Subcutaneous adipose tissue (tissue), 4 donors: Measurements from ENCODE around the gene RFX2. TPM values are rescaled to one million over a fixed set of nuclear protein-coding genes. Genes with fewer than 3 reads are reported as not detected.

Experiments used
- total RNA-seq, 4 donors: library from RNA; depleted of rRNA; stranded (reverse); fragments of >200 nt; gene quantifications; one replicate each; pipeline ENCODE4 v1.1.0, GENCODE V29; 2016
- TF ChIP-seq, protein P1 (sequence below): fragments of 450-650 bp; IDR thresholded peaks from one replicate; pipeline ENCODE4 v1.5.1; 2016; ENCODE audit warnings: low read depth, mild to moderate bottlenecking, control low read depth, antibody characterized with exemption, moderate library complexity

Gene RFX2
- total RNA-seq, 4 donors from 2014 or later = 2.9 to 8.9 (median 7.2) TPM

DNA sequence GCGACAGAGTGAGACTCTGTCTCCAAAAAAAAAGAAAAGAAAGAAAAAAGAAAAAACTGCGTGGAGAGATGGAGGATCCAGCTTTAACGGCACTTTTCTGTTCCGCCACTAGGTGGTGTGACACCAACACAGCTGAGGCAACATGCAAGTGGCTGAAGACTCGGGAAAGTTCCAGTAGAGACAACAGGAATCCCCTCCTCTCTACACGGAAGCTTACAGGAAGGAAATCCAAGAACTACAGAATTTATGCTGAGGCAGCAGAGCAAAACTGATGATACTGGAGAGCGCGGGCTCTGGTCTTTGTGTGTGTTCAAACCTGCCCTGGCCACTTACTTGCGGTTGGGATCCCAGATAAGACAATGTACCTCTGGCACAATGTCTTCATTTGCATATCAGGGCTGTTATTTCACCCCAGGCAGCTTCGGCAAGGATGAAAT is 142.3 kb downstream of the RFX2 start:
- TF ChIP-seq, protein P1, sequence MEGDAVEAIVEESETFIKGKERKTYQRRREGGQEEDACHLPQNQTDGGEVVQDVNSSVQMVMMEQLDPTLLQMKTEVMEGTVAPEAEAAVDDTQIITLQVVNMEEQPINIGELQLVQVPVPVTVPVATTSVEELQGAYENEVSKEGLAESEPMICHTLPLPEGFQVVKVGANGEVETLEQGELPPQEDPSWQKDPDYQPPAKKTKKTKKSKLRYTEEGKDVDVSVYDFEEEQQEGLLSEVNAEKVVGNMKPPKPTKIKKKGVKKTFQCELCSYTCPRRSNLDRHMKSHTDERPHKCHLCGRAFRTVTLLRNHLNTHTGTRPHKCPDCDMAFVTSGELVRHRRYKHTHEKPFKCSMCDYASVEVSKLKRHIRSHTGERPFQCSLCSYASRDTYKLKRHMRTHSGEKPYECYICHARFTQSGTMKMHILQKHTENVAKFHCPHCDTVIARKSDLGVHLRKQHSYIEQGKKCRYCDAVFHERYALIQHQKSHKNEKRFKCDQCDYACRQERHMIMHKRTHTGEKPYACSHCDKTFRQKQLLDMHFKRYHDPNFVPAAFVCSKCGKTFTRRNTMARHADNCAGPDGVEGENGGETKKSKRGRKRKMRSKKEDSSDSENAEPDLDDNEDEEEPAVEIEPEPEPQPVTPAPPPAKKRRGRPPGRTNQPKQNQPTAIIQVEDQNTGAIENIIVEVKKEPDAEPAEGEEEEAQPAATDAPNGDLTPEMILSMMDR = no peak

DNA sequence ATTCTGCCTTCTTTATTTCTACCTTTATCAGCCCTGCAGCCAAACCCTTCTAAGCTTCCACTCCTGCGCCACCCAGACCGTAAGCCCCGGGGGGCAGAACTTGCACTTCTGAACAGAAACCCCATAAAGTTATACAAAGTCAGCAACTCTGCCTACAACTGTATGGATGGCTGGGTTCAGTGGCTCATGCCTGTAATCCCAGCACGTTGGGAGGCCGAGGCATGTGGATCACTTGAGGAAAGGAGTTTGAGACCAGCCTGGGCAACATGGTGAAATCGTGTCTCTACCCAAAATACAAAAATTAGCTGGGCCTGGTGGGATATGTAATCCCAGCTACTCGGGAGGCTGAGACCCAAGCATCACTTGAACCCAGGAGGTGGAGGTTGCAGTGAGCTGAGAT is 142.7 kb downstream of the RFX2 start:
- TF ChIP-seq, protein P1 = no peak

DNA sequence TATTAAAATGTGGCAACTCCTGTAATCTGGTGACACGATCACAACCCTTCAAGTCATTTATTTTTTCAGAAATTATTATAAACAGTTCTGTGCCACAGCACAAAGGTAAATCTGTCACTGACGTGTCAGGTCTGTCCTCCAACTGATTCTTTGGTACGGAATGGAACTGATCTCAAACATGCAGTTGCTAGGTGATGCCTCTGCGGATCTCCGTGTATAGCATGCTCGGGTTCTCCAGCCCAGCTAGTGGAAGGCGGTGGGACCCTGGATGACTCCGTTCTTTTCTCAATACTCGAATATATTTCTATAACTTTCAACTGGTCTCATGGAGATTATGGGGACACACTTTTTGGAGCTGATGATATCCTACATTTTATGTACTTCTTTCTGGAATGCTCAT is 143.4 kb downstream of the RFX2 start:
- TF ChIP-seq, protein P1 = no peak

DNA sequence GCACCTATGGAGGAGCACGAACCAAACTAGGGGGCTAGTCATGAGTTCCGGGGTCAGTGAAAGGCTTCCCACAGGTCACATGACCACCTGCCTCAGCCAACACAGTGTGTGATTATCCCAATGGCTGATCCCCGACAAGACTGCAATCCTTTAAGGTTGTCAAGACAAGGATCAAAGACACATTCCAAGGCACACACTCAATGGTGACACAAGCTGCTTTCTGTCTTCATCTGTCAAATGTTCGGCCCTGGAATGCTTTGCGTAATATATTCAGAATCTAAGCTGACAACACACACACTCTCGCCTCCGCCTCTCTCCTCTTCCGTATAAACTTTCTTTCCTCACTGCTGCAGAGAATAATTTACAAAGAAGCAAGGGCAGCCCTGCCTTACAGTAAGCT is 144.1 kb downstream of the RFX2 start:
- TF ChIP-seq, protein P1 = no peak

DNA sequence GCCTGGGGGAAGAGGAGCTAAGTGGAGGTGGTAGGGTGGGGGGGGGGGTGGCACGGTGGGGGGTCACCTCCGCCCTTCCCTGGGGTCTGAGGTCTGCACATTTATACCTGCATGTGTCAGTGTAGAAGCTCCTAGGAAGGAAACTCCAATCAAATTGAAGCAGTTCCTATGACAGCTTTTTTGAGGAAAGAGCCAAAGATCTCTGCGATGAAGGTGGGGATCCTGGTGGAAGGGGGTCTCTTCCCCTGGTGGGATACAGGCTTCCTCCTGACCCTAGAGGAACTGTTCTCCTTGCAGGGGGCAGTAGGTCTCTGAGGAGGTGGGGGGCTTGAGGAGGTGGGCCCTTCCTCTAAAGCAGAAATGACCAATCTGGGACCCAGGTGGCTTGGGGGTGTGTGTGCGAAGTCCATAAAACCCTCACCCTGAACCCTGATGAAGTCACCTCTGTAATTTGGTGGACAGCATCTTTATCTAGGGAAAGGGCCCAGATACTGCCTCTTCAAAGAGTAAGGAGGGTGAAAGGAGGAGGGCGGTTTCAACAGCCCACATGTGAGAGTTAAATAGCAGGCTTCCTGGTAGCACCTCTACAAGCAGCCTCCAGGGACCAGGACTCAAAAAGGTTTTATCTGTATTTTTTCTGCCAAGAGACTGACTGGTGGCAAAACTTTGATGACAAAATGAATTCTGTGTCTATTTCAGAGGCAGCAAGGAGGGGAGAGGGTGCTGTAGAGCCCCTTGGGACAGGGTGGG is 145.3 kb downstream of the RFX2 start:
- TF ChIP-seq, protein P1 = no peak

DNA sequence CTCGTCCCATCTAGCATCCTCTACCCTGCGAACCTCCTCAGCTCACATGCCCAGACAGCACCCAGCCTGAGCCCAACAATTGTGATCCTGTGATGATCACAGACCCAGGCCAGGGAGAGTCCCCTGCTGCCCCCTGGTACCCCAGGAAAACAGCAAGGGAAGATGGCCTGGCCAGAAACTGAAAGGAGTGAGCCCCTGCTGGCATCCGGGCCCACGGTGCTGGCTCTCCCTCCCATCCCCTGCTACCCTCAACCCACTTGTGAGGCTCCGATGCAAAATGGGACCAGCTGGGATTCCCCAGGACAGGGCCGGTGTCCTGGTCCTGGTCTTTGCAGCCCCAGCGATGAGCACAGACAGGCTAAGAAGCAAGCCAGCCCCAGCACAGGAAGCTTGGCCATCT is 146.4 kb downstream of the RFX2 start:
- TF ChIP-seq, protein P1 = no peak

DNA sequence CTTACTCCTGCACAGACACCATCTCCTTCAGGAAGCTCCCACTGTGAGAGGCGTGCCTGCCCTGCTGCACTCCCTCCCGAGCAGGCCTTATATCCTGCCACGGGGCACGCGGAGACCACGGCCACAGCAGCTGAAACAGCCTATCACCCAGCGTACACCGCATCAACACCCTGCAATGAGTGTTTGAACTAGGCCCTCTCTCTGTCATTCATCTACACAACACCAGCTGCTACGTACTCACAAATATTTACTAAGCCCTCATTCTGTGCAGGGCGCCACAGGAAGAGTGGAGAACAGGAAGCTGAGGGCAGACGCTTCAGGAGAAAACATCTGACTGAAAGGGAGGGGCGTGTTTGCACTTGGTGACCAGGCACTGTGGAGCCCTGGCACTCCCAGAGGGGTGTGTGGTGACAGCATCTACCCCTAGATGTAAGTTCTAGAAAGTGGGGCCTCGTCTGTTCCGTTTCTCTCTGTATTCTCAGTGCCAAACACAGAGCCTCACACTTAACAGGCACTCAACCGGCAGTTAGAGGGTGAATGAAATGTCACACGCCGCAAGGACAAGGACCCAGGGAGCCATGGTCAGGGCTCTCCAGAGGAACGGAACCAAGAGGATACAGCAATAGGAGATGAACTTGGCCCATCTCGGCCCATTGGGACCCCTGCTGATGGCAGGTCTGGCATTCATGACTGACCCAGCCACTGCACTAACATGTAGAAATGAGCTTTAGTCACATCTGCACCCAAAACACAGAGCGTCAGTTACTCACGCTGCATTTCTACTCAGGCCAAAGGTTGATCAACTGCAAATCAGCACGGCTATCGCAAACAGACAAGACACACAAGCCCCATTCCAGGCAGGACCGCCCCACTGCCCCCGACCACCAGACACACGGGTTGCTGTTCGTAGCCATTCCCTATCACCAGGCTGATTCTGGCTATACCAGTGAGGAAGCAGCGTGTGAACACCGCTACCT is 148.0 kb downstream of the RFX2 start:
- TF ChIP-seq, protein P1 = no peak
